Caco-2 (cell line): ENCODE measurements around the gene KLHL17. TPM values are rescaled to one million over a fixed set of nuclear protein-coding genes. Genes with fewer than 3 reads are reported as not detected.

Source experiments
- BruUV-seq: library from RNA; stranded (reverse); fragments of 400-500 nt; replicated peaks from 2 replicates; lab custom pipeline; 2021; lab: Mats Ljungman, UMichigan
- CTCF ChIA-PET: fragments of 300-600 bp; sonication (Branson Sonifier 250); formaldehyde crosslinking; loops from one replicate; lab custom pipeline; 2022; ENCODE audit warnings: antibody characterized with exemption; lab: Charles Lee
- POLR2A ChIA-PET: fragments of 300-600 bp; sonication (Branson Sonifier 250); formaldehyde crosslinking; loops from one replicate; lab custom pipeline; 2022; ENCODE audit warnings: antibody characterized with exemption; lab: Charles Lee
- DNase-seq, 2 experiments: peaks; one replicate each; pipeline versions ENCODE4 v3.0.0 to v3.0.0-alpha.2; 2020 to 2022
- H3K27me3 ChIP-seq: replicated peaks from 2 replicates; pipeline ENCODE4 v1.6.0; 2011; ENCODE audit warnings: low read length; ENCODE audit not compliant: control insufficient read depth, insufficient read depth
- H3K36me3 ChIP-seq: 2 replicates; pipeline ENCODE4 v1.5.1; 2011; ENCODE audit warnings: low read length; ENCODE audit not compliant: control insufficient read depth, insufficient read depth
- H3K4me1 ChIP-seq: fragments of 250-450 bp; sonication (Bioruptor Pico); 2 replicates; pipeline ENCODE4 v1.5.1; 2020; ENCODE audit warnings: mild to moderate bottlenecking
- H3K4me3 ChIP-seq: 2 replicates; pipeline ENCODE4 v1.5.1; 2011; ENCODE audit warnings: low read depth, mild to moderate bottlenecking, control low read depth, low read length
- H3K9me3 ChIP-seq: fragments of 250-450 bp; sonication (Bioruptor Pico); 2 replicates; pipeline ENCODE4 v1.5.1; 2020; ENCODE audit warnings: mild to moderate bottlenecking, moderate library complexity
- H3K27ac Mint-ChIP-seq: one replicate; pipeline ENCODE4 v1.8.0; 2022; ENCODE audit warnings: mixed read lengths; ENCODE audit not compliant: unreplicated experiment
- H3K27me3 Mint-ChIP-seq: one replicate; pipeline ENCODE4 v1.8.0; 2022; ENCODE audit warnings: mixed read lengths; ENCODE audit not compliant: insufficient read depth, unreplicated experiment
- H3K36me3 Mint-ChIP-seq: one replicate; pipeline ENCODE4 v1.8.0; 2022; ENCODE audit warnings: mild to moderate bottlenecking, mixed read lengths; ENCODE audit not compliant: insufficient read depth, unreplicated experiment
- H3K4me1 Mint-ChIP-seq: one replicate; pipeline ENCODE4 v1.8.0; 2022; ENCODE audit warnings: low read depth, mixed read lengths; ENCODE audit not compliant: unreplicated experiment
- H3K4me3 Mint-ChIP-seq: one replicate; pipeline ENCODE4 v1.8.0; 2022; ENCODE audit warnings: mild to moderate bottlenecking, moderate library complexity, mixed read lengths; ENCODE audit not compliant: unreplicated experiment
- H3K9me3 Mint-ChIP-seq: one replicate; pipeline ENCODE4 v1.8.0; 2022; ENCODE audit warnings: mixed read lengths; ENCODE audit not compliant: unreplicated experiment
- CTCF ChIP-seq, 2 experiments: fragments of 200-600 bp in 1 of 2; IDR thresholded peaks; 1 replicate in 1 of 2; 2 replicates in 1 of 2; pipeline versions ENCODE4 v1.5.1 to v1.8.0; 2011 to 2022; ENCODE audit warnings: antibody characterized with exemption in 1 of 2, control low read depth in 1 of 2, inconsistent platforms in 1 of 2, low read depth in 1 of 2, low read length in 1 of 2, mild to moderate bottlenecking in 1 of 2, moderate library complexity in 1 of 2; ENCODE audit not compliant: insufficient read depth in 1 of 2, severe bottlenecking in 1 of 2, unreplicated experiment in 1 of 2
- intact Hi-C: fragments of 100-400 bp; cut with micrococcal nuclease; formaldehyde crosslinking; loops from one replicate; pipeline ENCODE4 v1.10.0; 2022; ENCODE audit not compliant: unreplicated experiment
- total RNA-seq: library from RNA; stranded (reverse); gene quantifications from 2 replicates; pipeline ENCODE4 v1.2.3, GENCODE V29; 2022

Gene KLHL17
- total RNA-seq, 1 experiment from 2014 or later = 33.1 TPM

GRCh38 chr1:967466-968343, 7.3 kb downstream of the KLHL17 start:
- no peaks in the 10 kb centered on the region for H3K27me3 Mint-ChIP-seq
- no peaks in the 10 kb centered on the region for H3K36me3 ChIP-seq
- no peaks in the 10 kb centered on the region for H3K27me3 ChIP-seq
- no peaks in the 10 kb centered on the region for H3K9me3 Mint-ChIP-seq
- TSS peak; percentile 10 for BruUV-seq
- peaks cover 6% of the 10 kb centered on the region for H3K4me1 ChIP-seq
- peaks cover 13% of the 10 kb centered on the region for H3K36me3 Mint-ChIP-seq
- POLR2A ChIA-PET = interaction anchor here (0.6 to 1.5 kb wide), 2 partner anchors 8 to 72 kb away, joined by 3 to 4 read pairs; no protein-coding TSS in a partner anchor
- peak overlapping the region; percentile 85; the same call in 1 of the 2 replicates for H3K4me3 ChIP-seq
- H3K4me1 Mint-ChIP-seq = no peaks in the 10 kb centered on the region
- no peak for TF ChIP-seq CTCF (IDR thresholded peaks at IDR 0.05; ENCODE audit: insufficient read depth in 1 of 2, low read depth in 1 of 2, low read length in 1 of 2, severe bottlenecking in 1 of 2, unreplicated experiment in 1 of 2)
- no peak for DNase-seq
- CTCF ChIA-PET = interaction anchor here (1.8 kb wide), 1 partner anchor 9 kb away, joined by 8 read pairs; no protein-coding TSS in a partner anchor
- peak overlapping the region; percentile 60 for H3K4me3 Mint-ChIP-seq
- no peak overlapping the region for H3K27ac Mint-ChIP-seq
- intact Hi-C loops = no loop called here
- no peaks in the 10 kb centered on the region for H3K9me3 ChIP-seq

GRCh38 chr1:969260-969855, 9.0 kb downstream of the KLHL17 start:
- Histone ChIP-seq H3K27me3 (no peaks in the 10 kb centered on the region), H3K4me3 (no peak overlapping the region), H3K9me3 (no peaks in the 10 kb centered on the region), H3K36me3 (no peaks in the 10 kb centered on the region), H3K4me1 (peaks cover 6% of the 10 kb centered on the region)
- ChIA-PET CTCF (no interaction called here), POLR2A (no interaction called here)
- TF ChIP-seq CTCF (IDR thresholded peaks at IDR 0.05; ENCODE audit: insufficient read depth in 1 of 2, low read depth in 1 of 2, low read length in 1 of 2, severe bottlenecking in 1 of 2, unreplicated experiment in 1 of 2) = no peak
- H3K36me3 Mint-ChIP-seq = peaks cover 6% of the 10 kb centered on the region
- no peaks in the 10 kb centered on the region for H3K4me1 Mint-ChIP-seq
- no TSS peak for BruUV-seq
- no peak for DNase-seq
- H3K9me3 Mint-ChIP-seq = no peaks in the 10 kb centered on the region
- no peaks in the 10 kb centered on the region for H3K27me3 Mint-ChIP-seq
- H3K27ac Mint-ChIP-seq = no peak overlapping the region
- H3K4me3 Mint-ChIP-seq = no peak overlapping the region
- intact Hi-C loops = no loop called here

- DNase-seq = no peak
- H3K27me3 Mint-ChIP-seq = no peaks in the 10 kb centered on the region
- no peaks in the 10 kb centered on the region for H3K9me3 ChIP-seq
- intact Hi-C loops = no loop called here
- no peak for TF ChIP-seq CTCF (IDR thresholded peaks at IDR 0.05; ENCODE audit: insufficient read depth in 1 of 2, low read depth in 1 of 2, low read length in 1 of 2, severe bottlenecking in 1 of 2, unreplicated experiment in 1 of 2)
- H3K9me3 Mint-ChIP-seq = no peaks in the 10 kb centered on the region
- peaks cover 5% of the 10 kb centered on the region for H3K4me1 Mint-ChIP-seq
- H3K36me3 ChIP-seq = no peaks in the 10 kb centered on the region
- no peak overlapping the region for H3K4me3 ChIP-seq
- H3K36me3 Mint-ChIP-seq = no peaks in the 10 kb centered on the region
- no TSS peak for BruUV-seq
- no peaks in the 10 kb centered on the region for H3K27me3 ChIP-seq
- H3K27ac Mint-ChIP-seq = no peak overlapping the region
- POLR2A ChIA-PET = no interaction called here
- no peak overlapping the region for H3K4me3 Mint-ChIP-seq
- H3K4me1 ChIP-seq = peaks cover 6% of the 10 kb centered on the region
- CTCF ChIA-PET = no interaction called here
Observed at GRCh38 chr1:970242-970972, 10.0 kb downstream of the KLHL17 start.
